ENCODE results near the gene CHP1.
"Not testable (repeated sequence)": the region's sequence is repeated elsewhere in the genome, so short reads cannot be mapped to it uniquely, and the experiment has no call there.

Gene CHP1

GRCh38 chr15:41256577-41257038, 25.5 kb downstream of the CHP1 start:
- no peak for DNase-seq (ENCODE audit: low read depth)

GRCh38 chr15:41258750-41259471, 27.8 kb downstream of the CHP1 start:
- DNase-seq (ENCODE audit: low read depth) = no peak

GRCh38 chr15:41259546-41260189, 28.6 kb downstream of the CHP1 start:
- DNase-seq (ENCODE audit: low read depth) = no peak

GRCh38 chr15:41260924-41261323, 29.9 kb downstream of the CHP1 start:
- not testable (repeated sequence) for DNase-seq (ENCODE audit: low read depth)

- DNase-seq (ENCODE audit: low read depth) = no peak
Observed at GRCh38 chr15:41262571-41262970, 31.5 kb downstream of the CHP1 start.

- no peak for DNase-seq (ENCODE audit: low read depth)
Observed at GRCh38 chr15:41263891-41264351, 32.9 kb downstream of the CHP1 start.

- no peak for DNase-seq (ENCODE audit: low read depth)
Observed at GRCh38 chr15:41269887-41270286, 38.8 kb downstream of the CHP1 start.

- DNase-seq (ENCODE audit: low read depth) = no peak
Observed at GRCh38 chr15:41276831-41277230, 45.8 kb downstream of the CHP1 start.

- no peak for DNase-seq (ENCODE audit: low read depth)
Observed at GRCh38 chr15:41278319-41278718, 47.3 kb downstream of the CHP1 start.

- DNase-seq (ENCODE audit: low read depth) = no peak
Observed at GRCh38 chr15:41279535-41280283, 48.6 kb downstream of the CHP1 start.

- DNase-seq (ENCODE audit: low read depth) = no peak
Observed at GRCh38 chr15:41281236-41281635, 50.2 kb downstream of the CHP1 start.

GRCh38 chr15:41282436-41282835, 51.4 kb downstream of the CHP1 start:
- DNase-seq (ENCODE audit: low read depth) = not testable (repeated sequence)

GRCh38 chr15:41282980-41283652, 52.0 kb downstream of the CHP1 start:
- not testable (repeated sequence) for DNase-seq (ENCODE audit: low read depth)

- peak; percentile 97 for DNase-seq (ENCODE audit: low read depth)
Observed at GRCh38 chr15:41283653-41284426, 52.8 kb downstream of the CHP1 start.

- no peak for DNase-seq (ENCODE audit: low read depth)
Observed at GRCh38 chr15:41284427-41285177, 53.5 kb downstream of the CHP1 start.

GRCh38 chr15:41285285-41285684, 54.2 kb downstream of the CHP1 start:
- no peak for DNase-seq (ENCODE audit: low read depth)

GRCh38 chr15:41286665-41287333, 55.7 kb downstream of the CHP1 start:
- no peak for DNase-seq (ENCODE audit: low read depth)

- no peak for DNase-seq (ENCODE audit: low read depth)
Observed at GRCh38 chr15:41288464-41288863, 57.4 kb downstream of the CHP1 start.

GRCh38 chr15:41289953-41290352, 58.9 kb downstream of the CHP1 start:
- no peak for DNase-seq (ENCODE audit: low read depth)

- no peak for DNase-seq (ENCODE audit: low read depth)
Observed at GRCh38 chr15:41291065-41291631, 60.1 kb downstream of the CHP1 start.

Data from T-helper 22 cell (primary cell).